GM19043 (cell line): ENCODE results near the gene DENND5A.
"Not testable (repeated sequence)": the region's sequence is repeated elsewhere in the genome, so short reads cannot be mapped to it uniquely, and the experiment has no call there.

Source experiments
- ATAC-seq: cut with Tn5 transposase; IDR thresholded peaks from one replicate; pipeline ENCODE4 v1.9.1; 2021; ENCODE audit warnings: low read depth; ENCODE audit not compliant: unreplicated experiment

The DENND5A gene

DNA sequence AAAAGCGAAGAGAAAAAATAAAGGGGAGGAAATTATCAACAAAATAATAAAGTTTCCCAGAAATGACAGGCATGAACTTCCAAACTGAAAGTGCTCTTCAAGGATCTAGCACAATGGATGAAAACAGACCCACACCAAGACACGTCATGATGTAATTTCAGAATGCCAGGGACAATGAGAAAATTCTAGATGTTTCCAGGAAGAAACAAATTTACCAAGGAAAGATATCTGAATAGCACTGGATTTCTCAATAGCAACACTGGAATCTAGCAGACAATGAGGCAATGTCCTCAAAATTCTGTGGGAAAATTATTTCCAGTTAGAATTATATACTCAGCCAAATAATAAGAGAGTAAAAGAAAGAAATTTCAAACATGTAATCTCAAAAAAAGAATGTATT lies 46.0 kb downstream of the DENND5A start:
- no peak for ATAC-seq

DNA sequence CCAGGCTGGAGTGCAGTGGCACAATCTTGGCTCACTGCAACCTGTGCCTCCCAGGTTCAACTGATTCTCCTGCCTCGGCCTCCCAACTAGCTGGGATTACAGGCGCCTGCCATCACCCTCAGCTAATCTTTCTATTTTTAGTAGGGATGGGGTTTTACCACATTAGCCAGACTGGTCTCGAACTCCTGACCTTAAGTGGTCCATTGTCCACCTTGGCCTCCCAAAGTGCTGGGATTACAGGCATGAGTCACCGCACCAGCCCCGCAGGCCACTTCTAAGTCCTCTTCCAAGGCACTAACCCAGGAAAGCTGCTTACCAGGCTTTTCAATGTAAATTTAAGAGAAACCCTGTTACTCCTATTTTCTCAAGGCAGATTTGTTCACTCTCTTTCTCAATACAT lies 50.4 kb downstream of the DENND5A start:
- ATAC-seq = no peak

DNA sequence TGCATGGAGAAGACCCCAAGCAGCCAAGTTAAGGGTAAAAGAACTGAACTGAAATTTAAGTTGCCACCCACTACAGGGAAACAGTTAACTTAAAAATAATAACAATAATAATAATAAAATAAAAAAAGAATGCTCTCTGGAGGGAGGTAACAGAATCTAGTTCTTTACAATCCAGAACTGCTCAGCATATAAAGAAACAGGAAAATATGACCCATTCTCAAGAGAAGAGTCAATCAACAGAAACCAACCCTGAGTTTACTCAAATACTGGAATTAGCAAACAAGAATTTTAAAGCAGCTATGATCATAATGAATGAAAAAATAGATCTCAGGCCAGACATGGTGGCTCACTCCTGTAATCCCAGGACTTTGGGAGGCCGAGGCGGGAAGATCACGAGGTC lies 53.8 kb downstream of the DENND5A start:
- no peak for ATAC-seq

DNA sequence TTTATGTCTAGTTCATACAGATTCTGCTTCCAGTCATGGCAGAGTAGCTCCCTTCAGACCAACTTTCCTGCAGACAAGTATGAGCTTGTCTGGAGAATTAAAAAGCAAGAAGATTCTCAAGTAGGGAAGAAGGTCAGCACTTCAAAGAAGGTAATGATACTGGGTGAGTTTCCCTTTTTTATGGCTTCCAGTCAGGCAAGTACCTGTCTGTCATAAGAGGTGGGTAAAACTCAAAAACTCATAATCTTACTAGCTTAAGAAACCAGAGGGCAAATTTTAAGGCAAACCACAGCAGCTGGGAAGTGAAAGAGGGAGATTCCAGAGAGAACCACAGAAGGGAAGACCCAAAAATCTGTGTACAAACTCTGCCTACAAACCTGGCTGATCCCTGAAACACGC lies 54.2 kb downstream of the DENND5A start:
- no peak for ATAC-seq

DNA sequence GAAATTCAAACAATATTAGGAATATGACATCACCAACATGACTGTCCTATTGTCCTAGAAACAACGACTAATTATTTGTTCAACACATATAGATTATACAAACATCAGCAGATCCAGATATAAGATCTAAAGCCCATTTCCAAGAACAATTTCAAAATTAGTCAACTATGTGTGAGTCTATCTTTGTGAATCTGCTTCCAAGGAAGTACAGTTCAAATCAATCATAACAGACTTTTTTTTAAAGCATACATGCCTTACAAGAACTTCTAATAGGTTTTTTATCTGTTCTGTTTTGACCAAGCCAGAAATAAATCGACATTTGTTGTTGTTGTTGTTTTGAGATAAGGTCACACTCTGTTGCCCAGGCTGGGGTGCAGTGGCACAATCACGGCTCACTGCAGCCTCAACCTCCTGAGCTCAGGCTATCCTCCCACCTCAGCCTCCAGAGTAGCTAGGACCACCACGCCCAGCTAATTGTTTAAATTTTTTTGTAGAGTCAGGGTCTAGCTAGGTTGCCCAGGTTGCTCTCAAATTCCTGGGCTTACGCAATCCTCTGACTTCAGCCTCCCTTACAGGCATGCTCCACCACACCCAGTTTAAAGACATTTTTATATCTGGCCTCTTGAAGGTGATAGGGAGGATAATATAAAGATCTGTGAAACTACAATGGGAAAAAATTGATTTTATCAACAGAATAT lies 54.8 kb downstream of the DENND5A start:
- ATAC-seq = no peak

DNA sequence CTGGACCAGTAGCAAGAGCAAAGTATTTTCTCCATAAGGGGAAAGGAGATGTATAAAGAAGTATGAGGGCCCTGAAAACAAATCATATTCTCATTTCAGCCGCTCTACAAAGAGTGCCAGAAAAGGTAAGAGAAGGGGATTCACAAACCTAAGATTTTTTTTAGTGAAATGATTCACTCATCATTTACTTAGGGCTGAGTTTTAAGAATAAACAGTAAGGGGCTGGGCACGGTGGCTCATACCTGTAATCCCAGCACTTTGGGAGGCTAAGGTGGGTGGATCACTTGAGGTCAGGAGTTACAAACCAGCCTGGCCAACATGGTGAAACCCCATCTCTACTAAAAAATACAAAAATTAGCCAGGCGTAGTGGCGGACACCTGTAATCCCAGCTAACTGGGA lies 55.5 kb downstream of the DENND5A start:
- ATAC-seq = not testable (repeated sequence)

DNA sequence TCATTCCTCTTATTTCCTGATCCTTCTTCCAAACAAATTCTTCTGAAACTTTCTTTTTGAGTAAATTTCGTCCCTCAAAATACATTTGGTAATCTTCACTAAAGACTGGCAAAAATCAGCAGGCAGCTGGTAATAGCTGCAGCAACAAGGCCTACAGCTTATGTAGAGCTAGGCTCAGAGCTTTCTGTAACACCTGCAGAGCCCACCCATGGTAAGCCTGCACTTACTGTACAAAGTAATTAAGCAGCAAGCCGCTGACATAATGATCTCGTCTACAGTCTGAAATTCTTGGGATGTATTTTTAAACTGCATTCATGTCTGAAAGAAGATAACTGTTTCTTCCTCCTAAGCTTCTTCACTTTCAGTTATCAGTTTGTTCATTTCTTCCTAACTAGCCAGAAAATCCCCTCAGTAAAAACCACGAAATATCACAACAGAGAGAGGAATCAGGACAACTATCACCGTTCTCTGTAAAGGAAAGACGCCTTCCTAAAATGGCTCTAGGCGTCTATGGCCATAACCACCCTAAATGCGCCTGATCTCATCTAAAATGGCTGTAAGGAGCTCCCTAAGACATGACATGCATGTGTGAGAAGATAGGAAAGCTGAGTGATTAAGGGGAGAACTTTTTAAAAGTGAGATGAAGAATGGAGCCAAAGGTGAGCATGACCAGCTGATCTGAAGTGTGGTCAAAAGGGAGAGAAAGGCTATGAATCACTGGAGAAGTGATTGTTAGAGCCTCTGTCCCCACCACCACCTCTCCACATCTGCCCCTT lies 56.2 kb downstream of the DENND5A start:
- ATAC-seq = no peak

DNA sequence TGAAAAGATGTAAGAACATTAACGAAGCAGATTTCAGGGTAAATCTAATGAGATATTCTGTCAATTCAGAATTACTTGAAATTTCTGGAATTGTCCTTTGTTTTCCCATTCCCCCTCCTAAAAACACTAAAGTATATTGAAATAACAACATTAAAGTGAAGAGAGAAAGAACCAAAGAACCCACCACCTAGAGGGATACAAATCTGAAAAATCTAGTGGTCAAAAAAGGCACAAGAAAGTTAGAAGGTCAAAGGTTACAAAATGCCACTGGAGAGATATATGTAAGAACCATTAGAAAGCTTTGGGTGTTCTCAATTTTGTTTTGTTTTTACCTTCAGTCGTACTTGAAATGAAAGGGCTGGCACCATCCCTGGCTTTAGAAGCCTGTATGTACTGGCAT lies 57.9 kb downstream of the DENND5A start:
- ATAC-seq = no peak

DNA sequence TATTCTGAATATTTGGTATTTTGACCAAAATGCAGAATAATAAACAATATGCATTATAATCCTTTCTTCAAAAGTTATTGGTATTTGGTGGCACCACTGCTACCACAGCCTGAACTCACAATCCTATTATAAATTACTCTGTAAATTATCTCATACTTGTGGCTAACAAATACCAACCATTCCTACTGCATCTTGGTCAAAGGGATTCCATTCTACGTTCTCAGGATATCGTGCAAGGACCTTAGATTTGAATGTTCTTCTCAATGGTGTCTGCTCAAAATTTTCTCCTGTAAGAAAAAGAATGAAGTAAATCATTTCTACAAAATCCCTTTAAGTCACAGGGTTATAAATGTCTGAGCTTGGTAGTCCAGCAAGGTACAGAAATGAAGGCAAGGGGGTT lies 58.7 kb downstream of the DENND5A start:
- no peak for ATAC-seq

DNA sequence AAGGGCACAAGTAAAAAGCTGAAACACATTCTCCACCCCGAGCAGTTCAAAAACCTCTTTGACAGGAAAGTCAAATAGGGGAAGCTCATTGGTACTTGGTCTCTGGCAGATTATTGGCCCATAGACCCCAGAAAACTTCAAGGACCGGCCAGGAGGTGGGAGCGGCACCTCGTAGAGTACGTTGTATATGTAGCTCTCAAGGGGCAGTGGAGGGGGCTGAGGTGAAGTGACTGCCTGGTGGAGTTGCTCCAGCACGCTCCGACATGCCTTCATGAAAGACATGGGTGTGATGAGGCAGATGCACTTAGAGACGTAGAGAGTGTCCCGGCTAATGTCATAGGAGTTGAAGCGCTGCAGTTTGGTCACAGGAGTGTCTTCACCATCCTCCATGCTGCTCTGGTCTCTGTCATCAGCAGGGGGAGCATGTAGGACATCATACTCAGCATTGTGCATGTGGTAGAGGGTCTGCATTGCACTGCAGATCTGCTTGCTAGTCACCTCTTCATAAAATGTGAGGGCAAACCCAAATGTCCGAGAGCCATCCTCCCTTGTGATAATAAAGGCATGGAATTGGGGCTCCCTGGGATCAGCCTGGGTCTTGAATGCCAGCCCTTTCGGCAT lies 61.3 kb downstream of the DENND5A start:
- no peak for ATAC-seq

DNA sequence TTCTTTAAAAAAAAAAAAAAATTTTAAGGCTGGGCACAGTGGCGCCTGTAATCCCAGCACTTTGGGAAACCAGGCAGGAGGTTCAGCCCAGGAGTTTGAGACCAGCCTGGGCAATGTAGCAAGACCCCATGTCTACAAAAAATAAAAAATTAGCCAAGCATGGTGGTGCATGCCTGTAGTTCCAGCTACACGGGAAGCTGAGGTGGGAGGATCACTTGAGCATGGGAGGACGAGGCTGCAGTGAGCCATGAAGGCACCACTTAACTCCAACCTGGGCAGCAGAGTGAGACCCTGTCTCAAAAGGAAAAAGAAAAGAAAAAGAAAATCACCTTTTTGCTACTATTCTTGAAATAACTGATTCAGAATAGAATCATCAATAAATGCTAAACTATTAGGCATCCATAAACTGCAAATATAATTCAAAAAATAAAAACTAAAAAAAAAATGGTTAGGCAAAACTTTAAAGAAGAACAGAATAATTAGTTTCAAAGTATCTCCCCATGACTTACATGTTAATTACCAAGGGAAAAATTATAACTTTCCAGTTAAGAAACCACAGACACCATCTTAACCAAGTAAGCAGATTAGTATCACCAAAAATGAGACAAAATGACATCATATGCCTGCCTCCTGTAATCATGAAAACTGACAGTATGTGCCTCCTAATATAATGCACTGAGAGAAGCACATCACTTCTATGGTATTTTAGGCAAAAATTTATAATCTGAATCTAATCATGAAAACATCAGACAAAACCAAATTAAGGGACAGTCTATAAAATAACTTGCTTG lies 63.6 kb downstream of the DENND5A start:
- ATAC-seq = no peak

DNA sequence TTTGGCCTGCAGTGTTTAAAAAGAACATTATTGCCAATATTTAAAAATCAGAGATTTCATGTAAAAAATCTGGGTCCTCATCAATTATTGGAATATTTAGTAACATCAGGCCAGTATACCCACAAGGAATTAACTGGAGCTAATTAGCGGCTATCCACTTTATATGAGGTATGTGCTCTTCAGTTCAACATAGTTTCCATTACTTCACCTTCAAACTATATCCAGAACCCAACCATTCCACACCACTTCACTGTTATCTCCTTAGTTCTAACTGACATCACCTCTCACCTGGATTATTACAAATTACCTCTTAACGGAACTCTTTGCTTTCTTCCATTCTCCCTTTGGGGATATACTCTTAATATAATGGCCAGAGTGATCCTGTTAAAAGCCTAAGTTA lies 64.7 kb downstream of the DENND5A start:
- no peak for ATAC-seq

DNA sequence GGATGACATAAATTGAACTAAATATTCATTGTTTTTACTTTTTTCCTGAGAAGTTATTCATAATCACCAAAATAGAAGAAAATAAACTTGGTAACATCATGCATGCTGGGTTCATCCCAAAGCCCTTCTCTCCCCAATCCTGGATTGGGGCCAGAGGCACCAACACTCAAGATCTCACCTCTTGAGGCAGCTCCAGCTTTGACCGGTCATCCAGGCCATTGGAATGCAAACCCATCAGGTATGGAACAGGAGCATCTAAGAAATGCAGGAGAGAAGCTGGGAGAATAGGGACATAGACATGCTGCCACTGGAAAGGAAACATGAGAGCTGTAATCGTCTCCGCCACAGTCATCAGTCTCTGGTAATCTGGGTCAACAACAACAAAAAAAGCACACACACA lies 71.8 kb downstream of the DENND5A start:
- ATAC-seq = no peak

DNA sequence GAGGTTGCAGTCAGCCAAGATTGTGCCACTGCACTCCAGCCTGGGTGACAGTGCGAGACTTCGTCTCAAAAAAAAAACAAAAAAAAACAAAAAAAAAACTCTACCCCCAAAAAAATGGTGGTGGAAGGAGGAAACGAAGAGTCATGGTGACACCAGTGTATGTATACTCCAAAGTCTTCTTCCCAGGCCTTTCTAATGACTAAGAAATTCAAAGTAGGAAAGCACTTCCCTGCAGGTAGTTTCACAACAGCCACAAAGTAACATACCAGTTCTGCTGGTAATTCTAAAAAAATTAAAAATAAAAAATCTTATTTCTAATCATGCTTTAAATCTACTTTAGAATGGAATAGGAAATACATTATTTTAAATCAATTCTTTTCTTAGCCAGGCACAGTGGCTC lies 72.6 kb downstream of the DENND5A start:
- no peak for ATAC-seq

DNA sequence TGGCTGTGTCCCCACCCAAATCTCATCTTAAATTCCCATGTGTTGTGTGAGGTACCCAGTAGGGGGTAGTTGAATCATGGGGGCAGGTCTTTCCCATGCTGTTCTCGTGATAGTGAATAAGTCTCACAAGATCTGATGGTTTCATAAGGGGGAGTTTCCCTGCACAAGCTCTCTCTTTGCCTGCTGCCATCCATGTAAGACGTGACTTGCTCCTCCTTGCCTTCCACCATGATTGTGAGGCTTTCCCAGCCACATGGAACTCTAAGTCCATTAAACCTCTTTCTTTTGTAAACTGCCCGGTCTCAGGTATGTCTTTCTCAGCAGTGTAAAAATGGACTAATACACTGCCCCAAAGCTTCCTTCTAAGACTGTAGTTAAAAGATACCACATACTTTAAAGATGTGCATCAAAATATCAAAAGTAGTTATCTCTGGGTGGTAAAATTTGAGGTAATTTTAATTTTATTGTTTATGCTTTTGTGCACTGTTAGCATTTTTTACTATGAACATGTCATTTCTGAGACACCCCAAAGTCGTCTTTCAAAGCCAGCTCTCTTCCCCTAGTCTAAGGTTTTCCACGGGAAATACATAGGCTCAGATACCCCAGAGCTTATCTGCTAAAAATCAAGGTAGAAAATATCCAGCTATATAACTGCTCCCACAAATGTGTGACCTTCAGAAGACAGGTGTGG lies 74.7 kb downstream of the DENND5A start:
- ATAC-seq = not testable (repeated sequence)

DNA sequence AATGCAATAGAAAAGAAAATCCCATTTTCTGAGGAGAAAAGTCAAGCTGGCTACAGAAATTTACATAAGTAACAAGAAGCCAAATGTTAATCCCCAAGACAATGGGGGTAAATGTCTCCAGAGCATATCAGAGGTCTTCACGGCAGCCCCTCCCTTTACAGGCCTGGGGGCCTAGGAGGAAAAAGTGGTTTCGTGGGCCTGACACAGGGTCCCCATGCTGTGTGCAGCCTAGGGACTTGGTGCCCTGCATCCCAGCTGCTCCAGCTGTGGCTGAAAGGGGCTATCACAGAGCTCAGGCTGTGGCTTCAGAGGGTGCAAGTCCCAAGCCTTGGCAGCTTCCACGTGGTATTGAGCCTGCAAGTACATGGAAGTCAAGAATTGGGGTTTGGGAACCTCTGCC lies 76.3 kb downstream of the DENND5A start:
- not testable (repeated sequence) for ATAC-seq

DNA sequence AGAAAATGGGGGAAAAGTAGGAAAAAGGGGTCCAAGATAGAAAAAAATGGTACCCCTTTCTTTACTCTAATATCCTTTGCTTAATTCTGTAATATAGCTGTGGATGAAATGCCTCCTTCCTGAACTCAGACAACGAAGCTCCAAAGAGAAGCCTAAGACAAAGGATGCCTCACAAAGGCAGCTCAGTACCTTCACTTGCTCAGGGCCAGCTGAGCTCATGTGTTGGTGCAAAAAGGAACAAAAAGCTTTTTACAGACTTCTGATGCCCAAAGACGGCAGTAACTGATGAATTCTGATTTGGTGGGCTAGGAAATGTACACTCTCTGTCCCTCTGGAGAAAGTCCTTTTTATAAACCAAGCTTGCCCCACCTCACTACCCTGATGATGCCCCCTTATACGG lies 77.5 kb downstream of the DENND5A start:
- no peak for ATAC-seq

DNA sequence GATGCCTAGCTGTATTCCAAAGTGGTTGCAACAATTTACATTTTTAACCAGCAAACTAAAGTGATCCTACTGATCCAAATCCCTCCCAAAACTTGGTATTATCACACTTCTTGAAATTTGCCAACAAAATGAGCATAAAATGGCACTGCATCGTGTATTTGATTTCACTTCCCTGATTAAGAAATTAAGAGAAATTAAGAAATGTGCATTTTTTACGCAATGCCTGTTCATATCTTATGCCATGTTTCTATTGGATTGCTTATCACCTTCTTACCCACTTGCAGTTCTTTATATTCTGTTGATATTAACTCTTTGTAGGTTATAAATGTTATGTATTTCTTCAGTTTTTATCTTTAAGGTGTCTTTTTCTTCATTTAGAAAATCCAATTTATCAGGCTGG lies 80.6 kb downstream of the DENND5A start:
- ATAC-seq = no peak

DNA sequence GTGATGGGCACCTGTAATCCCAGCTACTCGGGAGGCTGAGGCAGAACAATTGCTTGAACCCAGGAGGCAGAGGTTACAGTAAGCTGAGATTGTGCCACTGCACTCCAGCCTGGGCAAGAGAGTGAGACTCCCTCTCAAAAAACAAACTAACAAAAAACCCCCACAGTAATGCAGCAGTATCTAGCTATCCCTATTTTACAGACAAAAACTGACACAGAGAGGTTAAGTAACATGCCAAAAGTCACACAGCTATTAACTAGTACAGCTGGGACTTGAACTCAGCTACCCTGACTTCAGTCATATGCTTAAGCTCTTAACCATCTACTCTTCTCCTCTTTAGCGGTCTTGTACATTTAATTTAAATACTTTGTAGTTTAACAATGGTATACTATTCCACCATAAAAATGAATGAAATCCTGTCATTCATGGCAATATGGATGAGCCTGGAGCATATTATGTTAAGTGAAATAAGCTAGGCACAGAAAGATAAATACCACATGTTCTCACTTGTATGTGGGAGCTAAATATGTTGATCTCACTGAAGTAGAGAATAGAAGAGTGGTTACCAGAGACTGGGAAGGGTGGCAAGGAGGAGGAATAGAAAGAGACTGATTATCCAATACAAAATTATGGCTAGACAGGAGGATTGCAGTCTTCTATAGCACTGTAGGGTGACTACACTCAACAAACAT lies 82.8 kb downstream of the DENND5A start:
- no peak for ATAC-seq

DNA sequence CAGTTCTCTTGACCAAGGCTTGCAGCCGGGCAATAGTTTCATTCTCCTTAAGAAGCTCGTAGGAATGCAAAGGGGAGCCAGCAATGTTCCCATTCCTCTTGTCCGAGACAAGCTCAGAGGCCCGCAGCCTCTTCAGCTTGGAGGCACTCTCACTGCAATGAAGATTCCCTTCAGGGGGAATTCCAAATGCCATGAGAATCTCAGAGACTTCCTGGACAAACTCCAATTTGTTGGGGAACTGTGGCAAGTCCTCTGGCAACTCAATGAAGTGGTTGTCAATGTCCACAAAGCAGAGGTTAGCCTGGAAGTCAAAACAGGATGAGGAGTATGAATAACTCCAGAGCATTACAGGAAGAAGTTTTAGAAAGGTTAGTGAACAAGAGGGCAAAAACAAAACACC lies 84.4 kb downstream of the DENND5A start:
- no peak for ATAC-seq
